ENCODE results near the gene CYP24A1. TPM values are rescaled to one million over a fixed set of nuclear protein-coding genes. Genes with fewer than 3 reads are reported as not detected.

The CYP24A1 gene
- total RNA-seq, 1 donor from 2014 or later, result 0.73 TPM

- no peaks in the 10 kb centered on the region for H3K4me1 ChIP-seq (ENCODE audit: insufficient read depth, low read length)
- DNase-seq (ENCODE audit: low read depth) (no peak), FAIRE-seq (no peak)
- no peaks in the 10 kb centered on the region for H3K79me2 ChIP-seq (ENCODE audit: insufficient read depth, low read length)
- Mint-ChIP-seq H3K4me3 (ENCODE audit: unreplicated experiment) (no peak overlapping the region), H3K36me3 (ENCODE audit: low read depth, unreplicated experiment) (no peaks in the 10 kb centered on the region), H3K27me3 (ENCODE audit: low read depth, unreplicated experiment) (peaks cover 8% of the 10 kb centered on the region), H3K27ac (ENCODE audit: unreplicated experiment) (no peak overlapping the region), H3K9me3 (ENCODE audit: unreplicated experiment) (no peaks in the 10 kb centered on the region), H3K4me1 (ENCODE audit: low read depth, unreplicated experiment) (no peaks in the 10 kb centered on the region)
- no peaks in the 10 kb centered on the region for H3K9me3 ChIP-seq (ENCODE audit: insufficient read depth, low read depth, low read length)
- no peaks in the 10 kb centered on the region for H3K36me3 ChIP-seq (ENCODE audit: insufficient read depth, low read length)
- no peak overlapping the region for H3K27ac ChIP-seq (ENCODE audit: low read depth, low read length)
- no peak for TF ChIP-seq EZH2 (IDR thresholded peaks at IDR 0.05; ENCODE audit: insufficient read depth, low read length)
- TF ChIP-seq CTCF (IDR thresholded peaks at IDR 0.05; ENCODE audit: insufficient read depth, low read depth, low read length), result no peak
- no peak overlapping the region for H2AFZ ChIP-seq (ENCODE audit: low read depth, low read length)
- H3K9ac ChIP-seq (ENCODE audit: low read length), result no peak overlapping the region
- H3K27me3 ChIP-seq (ENCODE audit: insufficient read depth, low read length), result peaks cover 3% of the 10 kb centered on the region
- H3K4me2 ChIP-seq (ENCODE audit: low read length), result no peak overlapping the region
- no peak overlapping the region for H3K4me3 ChIP-seq (ENCODE audit: insufficient read depth, low read depth, low read length)
- no peaks in the 10 kb centered on the region for H4K20me1 ChIP-seq (ENCODE audit: insufficient read depth, low read length)
Measured at GRCh38 chr20:54160065-54161007, 13.4 kb downstream of the CYP24A1 start.

- Mint-ChIP-seq H3K36me3 (ENCODE audit: low read depth, unreplicated experiment) (no peaks in the 10 kb centered on the region), H3K4me1 (ENCODE audit: low read depth, unreplicated experiment) (no peaks in the 10 kb centered on the region), H3K27me3 (ENCODE audit: low read depth, unreplicated experiment) (peaks cover 8% of the 10 kb centered on the region), H3K27ac (ENCODE audit: unreplicated experiment) (no peak overlapping the region), H3K9me3 (ENCODE audit: unreplicated experiment) (no peaks in the 10 kb centered on the region), H3K4me3 (ENCODE audit: unreplicated experiment) (no peak overlapping the region)
- Histone ChIP-seq H3K36me3 (ENCODE audit: insufficient read depth, low read length) (no peaks in the 10 kb centered on the region), H3K79me2 (ENCODE audit: insufficient read depth, low read length) (no peaks in the 10 kb centered on the region), H3K4me2 (ENCODE audit: low read length) (no peak overlapping the region), H3K4me1 (ENCODE audit: insufficient read depth, low read length) (no peaks in the 10 kb centered on the region), H4K20me1 (ENCODE audit: insufficient read depth, low read length) (no peaks in the 10 kb centered on the region), H3K9ac (ENCODE audit: low read length) (no peak overlapping the region), H3K27me3 (ENCODE audit: insufficient read depth, low read length) (peaks cover 3% of the 10 kb centered on the region), H3K4me3 (ENCODE audit: insufficient read depth, low read depth, low read length) (no peak overlapping the region), H2AFZ (ENCODE audit: low read depth, low read length) (no peak overlapping the region), H3K9me3 (ENCODE audit: insufficient read depth, low read depth, low read length) (no peaks in the 10 kb centered on the region), H3K27ac (ENCODE audit: low read depth, low read length) (no peak overlapping the region)
- no peak for DNase-seq (ENCODE audit: low read depth)
- TF ChIP-seq EZH2 (IDR thresholded peaks at IDR 0.05; ENCODE audit: insufficient read depth, low read length) (no peak), CTCF (IDR thresholded peaks at IDR 0.05; ENCODE audit: insufficient read depth, low read depth, low read length) (no peak)
- no peak for FAIRE-seq
Measured at GRCh38 chr20:54158856-54159418, 14.8 kb downstream of the CYP24A1 start.
